Measurements from ENCODE around the gene FOXN3.

FOXN3 gene

GRCh38 chr14:89351516-89352404 lies 65.3 kb downstream of the FOXN3 start:
- no peak for DNase-seq
- intact Hi-C loops (cut with DNase I) = no loop called here

- DNase-seq = no peak
- intact Hi-C loops (cut with DNase I) = no loop called here
Measured at GRCh38 chr14:89351221-89351515, 65.9 kb downstream of the FOXN3 start.

- intact Hi-C loops (cut with DNase I) = no loop called here
- DNase-seq = no peak
Measured at GRCh38 chr14:89350152-89350551, 66.9 kb downstream of the FOXN3 start.

- intact Hi-C loops (cut with DNase I) = no loop called here
- peak; percentile 54 to 94 (median 78) for DNase-seq
Measured at GRCh38 chr14:89349171-89350008, 67.6 kb downstream of the FOXN3 start.

- intact Hi-C loops (cut with DNase I) = no loop called here
Measured at GRCh38 chr14:89348722-89349121, 68.3 kb downstream of the FOXN3 start.

GRCh38 chr14:89347885-89348284 lies 69.1 kb downstream of the FOXN3 start:
- intact Hi-C loops (cut with DNase I) = no loop called here
- peak in 1 of 42 donors; percentile 40 for DNase-seq

More at GRCh38 chr14:89348722-89349121, 68.3 kb downstream of the FOXN3 start:
- DNase-seq = peak in 1 of 42 donors; percentile 20

GRCh38 chr14:89344920-89345254 lies 72.1 kb downstream of the FOXN3 start:
- DNase-seq = peak in 4 of 42 donors; percentile 10 to 53 (median 34)

GRCh38 chr14:89343356-89343755 lies 73.7 kb downstream of the FOXN3 start:
- DNase-seq = no peak
- intact Hi-C loops (cut with DNase I) = no loop called here

More at GRCh38 chr14:89344920-89345254, 72.1 kb downstream of the FOXN3 start:
- intact Hi-C loops (cut with DNase I) = no loop called here

GRCh38 chr14:89342049-89342448 lies 75.0 kb downstream of the FOXN3 start:
- DNase-seq = no peak
- intact Hi-C loops (cut with DNase I) = no loop called here

GRCh38 chr14:89340200-89341181 lies 76.5 kb downstream of the FOXN3 start:
- intact Hi-C loops (cut with DNase I) = no loop called here
- no peak for DNase-seq

GRCh38 chr14:89339579-89339978 lies 77.5 kb downstream of the FOXN3 start:
- intact Hi-C loops (cut with DNase I) = no loop called here
- no peak for DNase-seq

GRCh38 chr14:89339158-89339557 lies 77.9 kb downstream of the FOXN3 start:
- intact Hi-C loops (cut with DNase I) = no loop called here
- DNase-seq = peak in 1 of 42 donors; percentile 31

GRCh38 chr14:89336338-89336737 lies 80.7 kb downstream of the FOXN3 start:
- intact Hi-C loops (cut with DNase I) = no loop called here
- no peak for DNase-seq

- intact Hi-C loops (cut with DNase I) = no loop called here
- DNase-seq = no peak
Measured at GRCh38 chr14:89332031-89332430, 85.0 kb downstream of the FOXN3 start.

- intact Hi-C loops (cut with DNase I) = no loop called here
- no peak for DNase-seq
Measured at GRCh38 chr14:89331398-89331797, 85.6 kb downstream of the FOXN3 start.

- intact Hi-C loops (cut with DNase I) = no loop called here
- DNase-seq = peak in 3 of 42 donors; percentile 26 to 53 (median 35)
Measured at GRCh38 chr14:89330236-89331002, 86.6 kb downstream of the FOXN3 start.

- intact Hi-C loops (cut with DNase I) = no loop called here
- no peak for DNase-seq
Measured at GRCh38 chr14:89327771-89328212, 89.2 kb downstream of the FOXN3 start.

- intact Hi-C loops (cut with DNase I) = no loop called here
- peak in 4 of 42 donors; percentile 4 to 62 (median 48) for DNase-seq
Measured at GRCh38 chr14:89325959-89326358, 91.1 kb downstream of the FOXN3 start.
